Transverse colon (tissue), 3 donors: ENCODE data around the gene STK32B.

Experiments
- CTCF ChIP-seq, 5 experiments: fragments of 200-600 bp in 3 of 5; fragments of 450-650 bp in 2 of 5; sonication (generic) in 3 of 5; IDR thresholded peaks; 1 replicate in 2 of 5; 2 replicates in 3 of 5; pipeline ENCODE4 v1.5.1; 2016 to 2017; ENCODE audit warnings: antibody characterized with exemption in 5 of 5, inconsistent platforms in 3 of 5, mild to moderate bottlenecking in 2 of 5, moderate library complexity in 1 of 5
- POLR2A ChIP-seq: fragments of 450-650 bp; IDR thresholded peaks from one replicate; pipeline ENCODE4 v1.6.1; 2016; ENCODE audit warnings: antibody characterized with exemption, mild to moderate bottlenecking, moderate library complexity

- TF ChIP-seq POLR2A, result no peak
- no peak for TF ChIP-seq CTCF (IDR thresholded peaks at IDR 0.05)
Measured at GRCh38 chr4:5137226-5137625, 85.9 kb downstream of the STK32B start.
